Testis (tissue), 3 donors: ENCODE measurements around the gene LRRC15. TPM values are rescaled to one million over a fixed set of nuclear protein-coding genes. Genes with fewer than 3 reads are reported as not detected.
A peak's percentile ranks its signal among the peaks of the same experiment; 100 is the strongest.

Experiments
- DNase-seq: peaks from one replicate; pipeline ENCODE4 v3.0.0-alpha.2; 2019
- H3K27ac ChIP-seq, 2 donors: fragments of 200-600 bp; sonication (generic); one replicate each; pipeline ENCODE4 v1.5.1; 2019
- H3K27me3 ChIP-seq: fragments of 200-600 bp; sonication (generic); one replicate; pipeline ENCODE4 v1.5.1; 2019
- H3K36me3 ChIP-seq: fragments of 200-600 bp; sonication (generic); one replicate; pipeline ENCODE4 v1.5.1; 2017; ENCODE audit warnings: low read depth; ENCODE audit errors: missing control alignments
- H3K4me1 ChIP-seq: fragments of 200-600 bp; sonication (generic); one replicate; pipeline ENCODE4 v1.5.1; 2019
- H3K4me3 ChIP-seq, 2 donors: fragments of 200-600 bp; sonication (generic); one replicate each; pipeline ENCODE4 v1.5.1; 2017 to 2019
- H3K9me3 ChIP-seq: fragments of 200-600 bp; sonication (generic); one replicate; pipeline ENCODE4 v1.5.1; 2017
- CTCF ChIP-seq, 3 experiments: fragments of 450-650 bp in 2 of 3; fragments of 200-600 bp in 1 of 3; sonication (generic) in 1 of 3; IDR thresholded peaks; one replicate each; pipeline ENCODE4 v1.5.1; 2016 to 2019; ENCODE audit warnings: antibody characterized with exemption in 3 of 3, mild to moderate bottlenecking in 2 of 3, moderate library complexity in 1 of 3
- POLR2A ChIP-seq: fragments of 450-650 bp; IDR thresholded peaks from one replicate; pipeline ENCODE4 v1.6.1; 2017; ENCODE audit warnings: antibody characterized with exemption, mild to moderate bottlenecking, moderate library complexity
- WGBS, 2 donors: methylation state at CpG; one replicate each; pipeline ENCODE4 v1.1.5; 2018; 5-methylcytosine and 5-hydroxymethylcytosine counted together
- intact Hi-C: fragments of 100-400 bp; cut with DNase I; formaldehyde crosslinking; loops from one replicate; pipeline ENCODE4 v1.15.1; 2023; ENCODE audit warnings: low total_unique reads
- polyA plus RNA-seq: library from polyadenylated mRNA; stranded (reverse); fragments of 350-450 nt; fragmentation: Illumina TruSeq; extraction: RNeasy Lipid Tissue Mini Kit (QIAGEN cat#74804); gene quantifications from one replicate; pipeline ENCODE4 v1.2.3, GENCODE V29; 2014; ENCODE audit warnings: low read depth, low replicate concordance; ENCODE audit not compliant: insufficient read depth
- total RNA-seq, 2 donors: library from RNA; depleted of rRNA; stranded (reverse); fragments of >200 nt; gene quantifications; one replicate each; pipeline ENCODE4 v1.2.3, GENCODE V29; 2016

Gene LRRC15
- total and polyA plus RNA-seq, 3 donors from 2014 or later = 0.06 to 0.75 TPM; not detected in 1

- Histone ChIP-seq H3K27ac (no peak overlapping the region), H3K4me3 (no peak overlapping the region), H3K27me3 (no peaks in the 10 kb centered on the region), H3K36me3 (no peaks in the 10 kb centered on the region), H3K9me3 (no peaks in the 10 kb centered on the region), H3K4me1 (peaks cover 4% of the 10 kb centered on the region)
- WGBS, 2 donors = 75 to 76% methylated on average over 3 of the region's 3 CpGs
- no peak for DNase-seq
- TF ChIP-seq CTCF (IDR thresholded peaks at IDR 0.05) = no peak
- no peak for TF ChIP-seq POLR2A
- intact Hi-C loops = no loop called here
These were observed 18.8 kb downstream of the LRRC15 start for GRCh38 chr3:194350726-194351071.

DNA sequence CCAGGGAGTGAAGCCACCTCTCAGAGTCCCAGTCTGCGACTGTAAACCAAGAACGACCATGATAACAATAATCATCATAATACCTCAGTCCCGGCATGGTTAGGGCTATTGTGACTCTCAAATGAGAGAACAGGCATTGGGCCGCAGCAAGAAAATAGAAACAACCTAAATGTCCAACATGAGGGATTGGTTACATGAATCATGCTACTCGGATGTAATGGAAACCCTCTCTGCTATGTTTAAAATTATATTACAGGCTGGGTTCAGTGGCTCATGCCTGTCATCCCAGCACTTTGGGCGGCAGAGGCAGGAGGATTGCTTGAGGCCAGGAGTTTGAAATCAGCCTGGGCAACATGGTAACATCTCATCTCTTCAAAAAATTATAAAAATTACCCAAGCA lies 21.2 kb downstream of the LRRC15 start:
- H3K27ac ChIP-seq = no peak overlapping the region
- WGBS, 2 donors = 85 to 86% methylated on average over 6 of the region's 6 CpGs
- no peak for TF ChIP-seq CTCF (IDR thresholded peaks at IDR 0.05)
- TF ChIP-seq POLR2A = no peak
- H3K36me3 ChIP-seq = no peaks in the 10 kb centered on the region
- no peak overlapping the region for H3K4me3 ChIP-seq
- H3K9me3 ChIP-seq = no peaks in the 10 kb centered on the region
- intact Hi-C loops = loop anchor here (10.0 kb wide), 1 partner anchor 256 kb away; no protein-coding TSS in a partner anchor
- no peak for DNase-seq
- no peaks in the 10 kb centered on the region for H3K27me3 ChIP-seq
- no peaks in the 10 kb centered on the region for H3K4me1 ChIP-seq

DNA sequence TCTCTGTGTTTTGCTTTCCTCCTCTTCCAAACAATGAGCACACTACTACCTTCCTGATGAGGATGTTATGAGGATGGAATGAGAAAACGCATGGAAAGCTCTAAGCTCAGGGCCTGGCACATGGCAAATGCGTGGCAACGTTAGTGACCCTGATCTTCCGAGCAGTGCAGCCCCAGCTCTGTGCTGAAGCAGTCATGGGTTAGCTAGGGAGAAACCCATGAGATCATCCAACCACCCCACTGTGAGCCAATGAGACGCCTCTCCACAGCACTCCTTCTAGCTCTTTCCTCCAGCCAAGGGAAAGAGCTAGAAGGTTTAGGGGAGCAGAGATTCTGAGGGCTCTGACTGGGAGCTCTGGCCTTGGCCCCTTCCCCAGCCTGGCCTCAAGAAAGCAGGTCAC lies 22.9 kb downstream of the LRRC15 start:
- H3K4me3 ChIP-seq = no peak overlapping the region
- H3K27ac ChIP-seq = no peak overlapping the region
- H3K27me3 ChIP-seq = no peaks in the 10 kb centered on the region
- H3K36me3 ChIP-seq = no peaks in the 10 kb centered on the region
- no peak for TF ChIP-seq CTCF (IDR thresholded peaks at IDR 0.05)
- no peak for TF ChIP-seq POLR2A
- DNase-seq = no peak
- H3K9me3 ChIP-seq = no peaks in the 10 kb centered on the region
- 58 to 84% methylated on average over 5 of the region's 5 CpGs for WGBS, 2 donors
- H3K4me1 ChIP-seq = no peaks in the 10 kb centered on the region
- intact Hi-C loops = loop anchor here (10.0 kb wide), 1 partner anchor 258 kb away; no protein-coding TSS in a partner anchor

GRCh38 chr3:194346035-194346434 lies 23.5 kb downstream of the LRRC15 start:
- no peak for DNase-seq
- Histone ChIP-seq H3K4me1 (no peaks in the 10 kb centered on the region), H3K27me3 (no peaks in the 10 kb centered on the region), H3K36me3 (no peaks in the 10 kb centered on the region), H3K4me3 (no peak overlapping the region), H3K27ac (no peak overlapping the region), H3K9me3 (no peaks in the 10 kb centered on the region)
- intact Hi-C loops = loop anchor here (10.0 kb wide), 1 partner anchor 259 kb away; no protein-coding TSS in a partner anchor
- 86 to 90% methylated on average over 9 of the region's 9 CpGs for WGBS, 2 donors
- TF ChIP-seq POLR2A (no peak), CTCF (IDR thresholded peaks at IDR 0.05) (no peak)

GRCh38 chr3:194344012-194344411 lies 25.5 kb downstream of the LRRC15 start:
- H3K9me3 ChIP-seq = no peaks in the 10 kb centered on the region
- H3K36me3 ChIP-seq = no peaks in the 10 kb centered on the region
- no peak overlapping the region for H3K27ac ChIP-seq
- TF ChIP-seq POLR2A (no peak), CTCF (IDR thresholded peaks at IDR 0.05) (peak; percentile 33 to 92 (median 70))
- H3K4me3 ChIP-seq = no peak overlapping the region
- H3K4me1 ChIP-seq = no peaks in the 10 kb centered on the region
- no peaks in the 10 kb centered on the region for H3K27me3 ChIP-seq
- 31 to 41% methylated on average over 9 of the region's 9 CpGs for WGBS, 2 donors
- intact Hi-C loops = loop anchor here (5.0 to 10.0 kb wide), 2 partner anchors 58 to 261 kb away; no protein-coding TSS in a partner anchor
- peak; percentile 88 for DNase-seq
